SK-N-MC (cell line): ENCODE measurements around the gene LMNA.

Experiments
- EZH2 ChIP-seq: fragments of 200-600 bp; sonication (generic); IDR thresholded peaks from one replicate; pipeline ENCODE4 v1.6.1; 2017; ENCODE audit warnings: antibody characterized with exemption
- POLR2AphosphoS5 ChIP-seq: IDR thresholded peaks from 2 replicates; pipeline ENCODE4 v1.6.1; 2012; ENCODE audit warnings: mild to moderate bottlenecking, low read depth, low read length, borderline replicate concordance

DNA sequence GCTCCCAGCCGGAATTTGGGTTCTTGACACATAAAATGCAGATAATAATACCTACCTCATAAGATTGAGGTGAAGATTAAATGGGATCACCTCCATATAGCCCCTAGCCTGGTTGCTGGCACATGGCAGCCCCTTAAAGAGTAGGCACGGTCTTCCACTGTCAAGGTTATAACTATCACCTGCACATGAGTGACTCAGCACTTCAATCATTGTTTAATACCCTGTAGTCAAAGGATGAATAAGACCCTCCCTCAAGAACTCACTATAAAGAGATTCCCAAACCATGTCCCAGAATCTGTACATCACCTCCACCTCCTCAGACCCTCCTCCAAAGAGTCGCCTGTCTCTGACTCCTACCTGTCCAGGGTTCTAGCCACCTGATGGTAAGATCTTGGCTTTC is 6.5 kb upstream of the LMNA start:
- TF ChIP-seq POLR2AphosphoS5 (no peak), EZH2 (no peak)
